ENCODE results near the gene SLTM. TPM values are rescaled to one million over a fixed set of nuclear protein-coding genes. Genes with fewer than 3 reads are reported as not detected.
A peak's percentile ranks its signal among the peaks of the same experiment; 100 is the strongest.

SLTM gene
- total and polyA plus RNA-seq, 4 experiments from 2014 or later: 22.8 to 153 (median 121) TPM

- Mint-ChIP-seq H3K36me3 (no peaks in the 10 kb centered on the region), H3K4me3 (no peak overlapping the region), H3K9me3 (no peaks in the 10 kb centered on the region), H3K4me1 (no peaks in the 10 kb centered on the region), H3K27me3 (no peaks in the 10 kb centered on the region), H3K27ac (no peak overlapping the region)
- H3K36me3 ChIP-seq (ENCODE audit: insufficient read depth, low read length): no peaks in the 10 kb centered on the region
- no peak for DNase-seq
- ChIA-PET POLR2A (ENCODE audit: partially characterized antibody) (no interaction called here), CTCF (ENCODE audit: partially characterized antibody) (no interaction called here)
- no peaks in the 10 kb centered on the region for H3K4me1 ChIP-seq (ENCODE audit: insufficient read depth, low read length)
- H3K27ac ChIP-seq (ENCODE audit: low read depth, low read length): no peak overlapping the region
- intact Hi-C loops (cut with micrococcal nuclease): no loop called here
- H3K9me3 ChIP-seq (ENCODE audit: control insufficient read depth in 1 of 2, low read length in 2 of 2): no peaks in the 10 kb centered on the region
- H3K4me3 ChIP-seq (ENCODE audit: low read length in 2 of 2): no peak overlapping the region
- no peaks in the 10 kb centered on the region for H3K27me3 ChIP-seq (ENCODE audit: insufficient read depth, low read length)
Observed at GRCh38 chr15:58966698-58967097, 33.2 kb upstream of the SLTM start.

- H3K27me3 Mint-ChIP-seq: no peaks in the 10 kb centered on the region
- no peaks in the 10 kb centered on the region for H3K9me3 ChIP-seq (ENCODE audit: control insufficient read depth in 1 of 2, low read length in 2 of 2)
- no peak overlapping the region for H3K4me3 ChIP-seq (ENCODE audit: low read length in 2 of 2)
- H3K27ac Mint-ChIP-seq: no peak overlapping the region
- intact Hi-C loops (cut with micrococcal nuclease): no loop called here
- no peaks in the 10 kb centered on the region for H3K4me1 Mint-ChIP-seq
- no peaks in the 10 kb centered on the region for H3K9me3 Mint-ChIP-seq
- ChIA-PET CTCF (ENCODE audit: partially characterized antibody) (interaction anchor here (1.3 to 2.8 kb wide), 4 partner anchors 8 to 17 kb away, joined by 3 to 10 read pairs (median 4); no protein-coding TSS in a partner anchor), POLR2A (ENCODE audit: partially characterized antibody) (no interaction called here)
- no peak overlapping the region for H3K4me3 Mint-ChIP-seq
- no peaks in the 10 kb centered on the region for H3K36me3 Mint-ChIP-seq
- no peaks in the 10 kb centered on the region for H3K4me1 ChIP-seq (ENCODE audit: insufficient read depth, low read length)
- no peak for DNase-seq
- no peaks in the 10 kb centered on the region for H3K36me3 ChIP-seq (ENCODE audit: insufficient read depth, low read length)
- no peaks in the 10 kb centered on the region for H3K27me3 ChIP-seq (ENCODE audit: insufficient read depth, low read length)
- no peak overlapping the region for H3K27ac ChIP-seq (ENCODE audit: low read depth, low read length)
Observed at GRCh38 chr15:58962662-58963565, 29.4 kb upstream of the SLTM start.

- Histone ChIP-seq H3K27ac (ENCODE audit: low read depth, low read length) (no peak overlapping the region), H3K36me3 (ENCODE audit: insufficient read depth, low read length) (no peaks in the 10 kb centered on the region), H3K27me3 (ENCODE audit: insufficient read depth, low read length) (no peaks in the 10 kb centered on the region), H3K9me3 (ENCODE audit: control insufficient read depth in 1 of 2, low read length in 2 of 2) (no peaks in the 10 kb centered on the region), H3K4me3 (ENCODE audit: low read length in 2 of 2) (no peak overlapping the region), H3K4me1 (ENCODE audit: insufficient read depth, low read length) (peaks cover 4% of the 10 kb centered on the region)
- ChIA-PET POLR2A (ENCODE audit: partially characterized antibody) (no interaction called here), CTCF (ENCODE audit: partially characterized antibody) (interaction anchor here (0.7 to 2.8 kb wide), 4 partner anchors 18 to 567 kb away, joined by 3 to 10 read pairs (median 4); no protein-coding TSS in a partner anchor)
- Mint-ChIP-seq H3K27ac (no peak overlapping the region), H3K4me1 (peaks cover 3 to 5% (median 4%) of the 10 kb centered on the region in 4 donors), H3K27me3 (no peaks in the 10 kb centered on the region), H3K4me3 (no peak overlapping the region), H3K36me3 (no peaks in the 10 kb centered on the region), H3K9me3 (no peaks in the 10 kb centered on the region)
- intact Hi-C loops (cut with micrococcal nuclease): no loop called here
- no peak for DNase-seq
Observed at GRCh38 chr15:58962136-58962535, 28.7 kb upstream of the SLTM start.

- no peaks in the 10 kb centered on the region for H3K36me3 ChIP-seq (ENCODE audit: insufficient read depth, low read length)
- H3K27me3 Mint-ChIP-seq: peaks cover 0 to 1% of the 10 kb centered on the region in 2 donors
- H3K4me3 ChIP-seq (ENCODE audit: low read length in 2 of 2): no peak overlapping the region
- POLR2A ChIA-PET (ENCODE audit: partially characterized antibody): no interaction called here
- H3K9me3 Mint-ChIP-seq: no peaks in the 10 kb centered on the region
- H3K27me3 ChIP-seq (ENCODE audit: insufficient read depth, low read length): no peaks in the 10 kb centered on the region
- no peak overlapping the region for H3K27ac ChIP-seq (ENCODE audit: low read depth, low read length)
- no peak for DNase-seq
- no peaks in the 10 kb centered on the region for H3K9me3 ChIP-seq (ENCODE audit: control insufficient read depth in 1 of 2, low read length in 2 of 2)
- peaks cover 4% of the 10 kb centered on the region for H3K4me1 ChIP-seq (ENCODE audit: insufficient read depth, low read length)
- peaks cover 3 to 6% (median 5%) of the 10 kb centered on the region in 4 donors for H3K4me1 Mint-ChIP-seq
- H3K27ac Mint-ChIP-seq: no peak overlapping the region
- H3K4me3 Mint-ChIP-seq: no peak overlapping the region
- intact Hi-C loops (cut with micrococcal nuclease): no loop called here
- CTCF ChIA-PET (ENCODE audit: partially characterized antibody): interaction anchor here (0.9 to 4.9 kb wide), 6 partner anchors 17 to 570 kb away, joined by 3 to 33 read pairs (median 6); no protein-coding TSS in a partner anchor
- no peaks in the 10 kb centered on the region for H3K36me3 Mint-ChIP-seq
Observed at GRCh38 chr15:58958811-58959210, 25.3 kb upstream of the SLTM start.

GRCh38 chr15:58957101-58957973, 23.9 kb upstream of the SLTM start:
- Mint-ChIP-seq H3K4me1 (peaks cover 5 to 6% (median 6%) of the 10 kb centered on the region in 4 donors), H3K27me3 (peaks cover 0 to 1% of the 10 kb centered on the region in 2 donors), H3K36me3 (no peaks in the 10 kb centered on the region), H3K27ac (peak overlapping the region in 2 of 7 donors; percentile 70 to 84), H3K9me3 (no peaks in the 10 kb centered on the region), H3K4me3 (peak overlapping the region in 1 of 8 donors; percentile 41)
- peak; percentile 63 to 69 (median 66) for DNase-seq
- Histone ChIP-seq H3K4me3 (ENCODE audit: low read length in 2 of 2) (no peak overlapping the region), H3K27me3 (ENCODE audit: insufficient read depth, low read length) (no peaks in the 10 kb centered on the region), H3K4me1 (ENCODE audit: insufficient read depth, low read length) (peaks cover 4% of the 10 kb centered on the region), H3K9me3 (ENCODE audit: control insufficient read depth in 1 of 2, low read length in 2 of 2) (no peaks in the 10 kb centered on the region), H3K27ac (ENCODE audit: low read depth, low read length) (no peak overlapping the region), H3K36me3 (ENCODE audit: insufficient read depth, low read length) (no peaks in the 10 kb centered on the region)
- ChIA-PET CTCF (ENCODE audit: partially characterized antibody) (interaction anchor here (0.8 to 4.9 kb wide), 31 partner anchors 13 to 729 kb away, joined by 3 to 33 read pairs (median 3); partner anchors contain the start of gene RNF111), POLR2A (ENCODE audit: partially characterized antibody) (no interaction called here)
- intact Hi-C loops (cut with micrococcal nuclease): loop anchor here (1.0 kb wide), 5 partner anchors 23 to 730 kb away; no protein-coding TSS in a partner anchor

GRCh38 chr15:58952751-58953150, 19.3 kb upstream of the SLTM start:
- H3K36me3 Mint-ChIP-seq: no peaks in the 10 kb centered on the region
- POLR2A ChIA-PET (ENCODE audit: partially characterized antibody): no interaction called here
- DNase-seq: no peak
- Histone ChIP-seq H3K4me1 (ENCODE audit: insufficient read depth, low read length) (peaks cover 4% of the 10 kb centered on the region), H3K27ac (ENCODE audit: low read depth, low read length) (no peak overlapping the region), H3K36me3 (ENCODE audit: insufficient read depth, low read length) (no peaks in the 10 kb centered on the region), H3K4me3 (ENCODE audit: low read length in 2 of 2) (no peak overlapping the region), H3K9me3 (ENCODE audit: control insufficient read depth in 1 of 2, low read length in 2 of 2) (no peaks in the 10 kb centered on the region), H3K27me3 (ENCODE audit: insufficient read depth, low read length) (no peaks in the 10 kb centered on the region)
- peaks cover 0 to 3% of the 10 kb centered on the region in 2 donors for H3K27me3 Mint-ChIP-seq
- CTCF ChIA-PET (ENCODE audit: partially characterized antibody): no interaction called here
- peak overlapping the region in 1 of 7 donors; percentile 59 for H3K27ac Mint-ChIP-seq
- intact Hi-C loops (cut with micrococcal nuclease): no loop called here
- H3K4me1 Mint-ChIP-seq: peaks cover 5 to 6% (median 6%) of the 10 kb centered on the region in 4 donors
- no peak overlapping the region for H3K4me3 Mint-ChIP-seq
- no peaks in the 10 kb centered on the region for H3K9me3 Mint-ChIP-seq
